ENCODE measurements around the gene DLL1.
A peak's percentile ranks its signal among the peaks of the same experiment; 100 is the strongest.

DLL1 gene

DNA sequence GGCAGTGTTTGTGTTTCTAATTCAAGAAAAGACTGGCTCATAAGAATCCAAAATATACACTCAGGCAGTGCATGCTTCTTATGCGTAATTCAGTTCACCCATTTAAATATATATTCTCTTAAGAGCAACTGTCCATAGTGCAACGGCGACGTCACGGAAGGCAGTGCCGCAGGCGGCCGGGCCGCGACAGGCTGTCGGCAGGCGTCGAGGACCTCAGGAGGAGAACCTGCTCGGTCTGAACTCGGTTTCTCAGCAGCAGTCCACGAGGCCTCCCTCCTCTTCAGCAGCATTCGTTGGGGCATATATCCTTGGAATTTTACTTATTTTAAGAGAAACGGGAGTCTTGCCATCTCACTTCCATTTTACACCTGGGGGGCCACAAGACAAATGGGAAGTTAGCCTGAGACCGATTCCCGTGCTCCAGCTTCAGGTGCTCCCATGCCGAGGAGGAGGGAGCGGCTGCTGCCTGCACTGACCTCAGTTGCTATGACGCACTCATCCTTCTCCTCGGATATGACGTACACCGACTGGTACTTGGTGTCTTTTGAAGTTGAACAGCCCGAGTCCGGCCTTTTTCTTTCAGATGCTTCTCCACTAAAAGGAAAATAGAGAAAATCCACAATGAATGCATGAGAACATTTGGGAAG is 8.2 kb downstream of the DLL1 start:
- DNase-seq: no peak

DNA sequence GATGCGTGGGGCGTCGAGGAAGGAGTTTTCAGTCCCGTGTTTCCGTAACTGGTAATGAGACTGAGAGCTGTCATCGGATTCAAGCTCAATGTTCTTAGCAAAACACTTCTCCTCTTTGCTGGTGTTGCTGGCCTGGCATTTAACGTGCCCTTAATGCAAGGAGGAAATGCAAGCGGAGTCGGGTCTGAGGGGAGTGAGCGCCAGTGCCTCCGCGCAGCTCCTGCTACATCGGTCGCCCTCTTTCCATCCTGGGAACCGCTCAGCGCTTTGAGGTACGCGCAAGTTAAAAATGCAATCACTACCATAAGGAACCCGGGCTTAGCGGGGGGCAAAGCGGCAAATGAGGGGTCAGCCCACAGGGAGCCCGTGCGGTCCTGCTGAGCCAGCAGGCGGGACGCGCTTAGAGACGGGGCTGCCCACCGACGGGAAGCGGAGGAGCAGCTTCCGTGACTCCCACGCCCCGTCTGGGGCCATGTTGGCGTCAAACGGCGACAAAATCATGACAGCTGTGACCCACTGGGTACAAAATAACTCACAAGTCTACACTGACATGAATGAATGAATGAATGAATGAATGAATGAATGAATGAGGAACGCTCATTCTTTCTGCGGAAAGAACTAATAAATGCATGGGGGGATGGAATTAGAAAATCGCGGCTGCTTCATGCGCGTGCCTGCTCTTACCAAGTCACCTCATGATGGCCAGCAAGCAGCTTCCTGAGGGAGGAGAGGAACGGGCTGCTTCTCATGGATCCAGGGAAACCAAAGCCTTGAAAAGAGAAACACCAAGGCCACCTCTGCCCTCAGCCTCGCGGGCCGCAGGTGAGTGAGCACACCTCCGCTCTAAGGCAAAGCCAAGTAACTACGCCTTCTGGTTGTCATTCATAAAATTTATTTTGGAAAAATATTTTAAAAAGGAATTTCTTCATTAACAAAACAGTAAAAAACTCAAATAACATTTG is 9.3 kb downstream of the DLL1 start:
- DNase-seq: no peak

DNA sequence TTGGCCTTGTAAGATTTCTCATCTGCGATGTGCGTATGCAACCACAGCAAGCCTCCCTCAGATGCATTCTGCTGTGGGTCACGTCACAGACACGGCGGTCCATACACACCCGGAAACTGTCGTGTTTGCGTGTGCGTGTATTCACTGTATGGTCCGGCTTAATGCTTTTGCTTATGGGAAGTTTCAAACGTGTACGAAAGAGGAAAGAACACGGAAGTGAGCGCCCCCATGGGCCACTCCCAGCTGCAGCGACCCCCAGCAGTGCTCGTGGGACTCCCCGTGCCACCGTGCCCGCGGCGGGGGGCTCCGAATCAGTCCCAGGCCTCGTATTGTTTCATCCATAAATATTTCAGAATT is 10.2 kb downstream of the DLL1 start:
- DNase-seq: no peak

DNA sequence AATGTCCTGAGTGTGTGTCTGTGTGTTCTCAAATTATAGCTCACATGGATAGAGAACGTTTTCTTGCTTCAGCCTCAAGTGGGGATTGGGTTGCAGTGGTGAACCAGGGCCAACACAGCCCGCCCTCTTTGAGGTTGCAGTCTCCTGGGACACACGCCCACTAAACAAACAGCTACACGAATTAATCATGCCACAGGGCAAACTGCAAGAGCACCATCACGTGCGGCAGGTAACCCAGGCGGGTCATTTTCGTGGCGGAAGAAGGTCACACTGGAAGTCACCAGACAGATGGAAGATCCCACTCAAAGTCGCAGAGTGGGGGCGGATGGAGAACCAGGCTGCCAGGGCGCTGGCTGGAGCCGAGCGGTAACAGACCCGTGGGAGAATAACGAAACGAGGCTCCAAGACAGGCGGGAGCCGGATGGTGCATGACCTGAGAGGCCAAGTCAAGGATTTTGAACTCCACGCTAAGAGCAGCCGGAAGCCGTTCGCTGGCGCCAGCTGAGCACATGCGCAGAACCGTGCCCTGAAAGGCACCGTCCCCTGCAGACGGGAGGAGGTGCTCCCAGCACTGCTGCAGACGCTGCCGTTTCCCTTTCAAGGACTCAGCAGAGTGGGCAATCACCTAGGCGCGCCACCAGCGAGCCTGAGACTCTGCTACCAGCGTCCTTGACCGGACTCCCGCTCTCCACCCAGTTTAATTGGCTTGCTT is 10.7 kb downstream of the DLL1 start:
- no peak for DNase-seq

DNA sequence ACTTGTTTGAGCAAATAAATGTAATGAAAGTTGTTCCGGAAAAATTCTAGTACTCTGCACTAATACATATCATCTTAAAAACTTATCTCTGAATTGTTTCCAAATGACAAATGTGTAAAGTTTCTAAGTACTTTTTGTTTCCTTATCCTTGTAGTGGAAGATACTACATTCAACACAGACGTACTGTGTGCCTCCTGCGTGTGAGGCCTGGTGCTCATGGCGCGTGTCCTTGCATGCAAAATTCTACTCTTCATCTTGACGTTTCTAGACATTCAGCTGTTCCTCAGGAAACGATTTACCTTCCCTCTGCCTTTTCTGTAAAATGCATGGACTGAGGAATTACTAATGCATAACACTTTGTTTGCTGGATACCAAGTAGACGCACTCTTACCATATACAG is 11.5 kb downstream of the DLL1 start:
- no peak for DNase-seq

DNA sequence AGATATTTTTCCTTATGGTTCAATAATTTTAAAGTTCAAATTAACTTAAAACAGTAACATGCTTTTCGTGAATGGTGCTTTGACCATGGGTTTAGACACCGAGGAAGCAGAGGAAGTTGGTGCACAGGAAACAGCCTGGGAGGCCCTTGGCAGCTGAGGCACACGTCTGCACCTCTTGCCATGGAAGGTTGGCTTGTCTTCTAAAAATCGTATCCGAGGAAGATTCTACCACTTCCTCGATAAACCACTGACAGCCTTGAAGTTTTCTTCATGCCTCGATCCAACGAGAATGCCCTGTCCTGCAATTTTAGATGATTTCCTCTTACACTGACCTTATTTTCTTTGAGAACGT is 12.2 kb downstream of the DLL1 start:
- no peak for DNase-seq

DNA sequence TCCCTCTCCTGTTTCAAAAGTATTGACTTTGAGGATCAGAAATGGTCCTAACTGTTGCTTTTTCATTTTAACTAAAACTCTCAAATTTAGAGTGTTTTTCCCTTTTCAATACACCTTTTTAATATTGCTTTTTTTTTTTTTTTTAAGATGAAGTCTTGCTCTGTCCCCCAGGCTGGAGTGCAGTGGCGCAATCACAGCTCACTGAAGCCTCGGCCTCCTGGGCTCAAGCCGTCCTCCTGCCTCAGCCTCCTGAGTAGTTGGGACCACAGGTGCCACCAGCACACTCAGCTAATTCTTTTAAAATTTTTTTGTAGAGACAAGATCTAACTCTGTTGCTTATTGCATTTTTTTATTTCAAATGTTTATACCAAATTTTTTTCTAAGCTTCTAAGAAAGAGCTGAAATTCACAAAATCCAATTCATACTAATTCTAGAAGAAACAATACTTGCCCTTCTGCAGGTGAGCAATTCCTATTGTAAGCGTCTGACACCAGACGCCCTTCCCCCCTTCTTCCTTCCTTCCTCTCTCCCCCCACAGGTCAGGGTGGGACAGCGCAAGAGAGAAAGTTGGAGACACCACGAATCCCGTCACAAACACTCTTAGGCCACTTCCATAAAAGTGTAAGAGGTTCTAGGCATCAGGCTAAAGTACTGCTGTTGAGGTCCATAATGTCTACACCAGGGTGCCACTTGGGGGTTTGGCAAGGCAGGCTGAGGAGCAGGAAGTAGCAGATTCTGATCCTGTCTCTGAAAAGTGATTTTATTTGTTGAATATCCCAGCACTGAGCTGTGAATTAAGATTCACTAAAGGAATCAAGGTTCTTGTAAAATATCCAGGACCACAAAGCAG is 12.8 kb downstream of the DLL1 start:
- DNase-seq: no peak

DNA sequence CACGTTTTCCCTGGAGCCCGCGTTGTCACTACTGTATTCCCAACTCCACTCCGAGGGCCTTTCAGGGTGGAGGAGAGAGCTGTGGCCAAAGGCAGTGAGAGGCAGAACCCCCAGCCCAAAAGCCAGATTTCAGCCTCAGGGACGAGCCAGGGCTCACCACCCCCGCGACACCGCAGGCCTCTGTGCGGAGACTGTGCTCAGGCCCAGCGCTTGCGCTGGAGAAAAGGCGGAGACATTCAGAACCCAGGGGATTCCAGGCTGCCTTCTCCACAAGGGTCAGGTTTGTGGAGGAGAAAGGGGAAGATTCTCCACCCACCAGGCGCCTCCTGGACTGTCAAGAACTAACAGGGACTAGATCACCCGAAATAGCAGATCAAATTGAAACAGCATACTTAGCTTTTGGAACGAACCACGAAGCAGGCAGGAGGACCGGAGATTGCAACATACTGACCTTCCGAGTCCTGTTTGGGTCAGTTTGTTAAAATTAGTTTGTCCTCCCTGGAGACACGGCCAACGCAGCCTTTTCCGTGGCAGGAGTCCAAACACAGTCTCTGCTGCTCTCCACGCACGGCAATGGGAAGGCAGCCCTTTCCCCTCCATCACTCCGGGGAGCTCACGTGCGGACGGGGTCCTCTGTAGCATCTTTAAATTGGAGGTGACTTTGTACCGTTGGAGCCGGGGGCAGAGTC is 14.4 kb downstream of the DLL1 start:
- DNase-seq: no peak

DNA sequence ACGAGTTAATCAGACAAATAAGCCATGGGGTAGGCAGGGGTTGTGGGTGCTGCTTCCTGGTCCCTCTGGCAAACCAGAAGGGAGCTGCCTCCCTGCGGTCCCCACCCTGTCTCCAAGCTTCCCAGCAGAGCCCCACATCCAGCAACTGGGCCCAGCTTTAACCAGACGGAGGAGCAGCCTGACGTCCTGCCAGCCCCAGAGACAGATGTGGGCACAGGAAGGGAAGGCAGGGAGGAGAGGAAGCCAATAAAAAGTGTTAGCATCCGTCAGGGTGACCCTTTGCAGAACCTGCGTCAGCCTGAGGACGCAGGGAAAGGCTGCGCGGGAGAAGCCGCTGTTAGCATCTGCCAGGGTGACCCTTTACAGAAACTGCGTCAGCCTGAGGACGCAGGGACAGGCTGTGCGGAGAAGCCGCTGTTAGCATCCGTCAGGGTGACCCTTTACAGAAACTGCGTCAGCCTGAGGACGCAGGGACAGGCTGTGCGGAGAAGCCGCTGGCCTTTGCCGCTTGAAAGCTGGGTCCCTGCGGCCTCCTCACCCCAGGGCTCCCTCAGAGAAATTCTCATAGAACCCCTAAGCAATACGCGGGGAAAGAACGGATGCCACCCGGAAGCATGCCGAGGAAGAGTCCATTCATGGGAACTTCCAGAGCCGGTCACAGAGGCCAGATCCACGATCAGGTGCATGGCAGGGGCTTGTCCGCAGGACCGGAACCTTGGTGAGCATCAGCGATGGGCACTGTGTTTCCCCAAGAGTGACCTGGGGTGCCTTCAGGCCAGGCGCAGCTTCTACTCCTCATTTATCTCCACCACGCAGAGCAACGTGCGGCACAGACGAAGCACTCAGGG is 15.9 kb downstream of the DLL1 start:
- DNase-seq: no peak

DNA sequence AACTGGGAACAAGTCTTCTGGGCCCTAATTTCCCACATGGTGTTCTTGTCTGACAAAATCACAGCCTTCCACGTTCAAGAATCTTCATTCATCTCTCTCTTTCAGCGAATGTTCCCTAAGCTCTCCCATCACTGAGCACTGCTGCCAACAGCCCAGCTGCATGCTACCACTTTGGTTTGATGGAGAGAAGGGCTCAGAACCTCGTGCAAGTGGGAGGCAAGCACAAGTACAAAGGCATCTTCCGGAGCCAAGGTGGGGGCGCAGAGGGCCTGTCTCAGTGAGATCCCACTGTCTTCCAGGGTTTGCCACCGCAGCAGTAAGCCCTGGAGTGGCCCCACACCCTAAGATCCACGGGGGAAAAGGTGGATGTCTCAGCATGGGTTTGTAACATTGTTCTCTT is 17.2 kb downstream of the DLL1 start:
- no peak for DNase-seq

DNA sequence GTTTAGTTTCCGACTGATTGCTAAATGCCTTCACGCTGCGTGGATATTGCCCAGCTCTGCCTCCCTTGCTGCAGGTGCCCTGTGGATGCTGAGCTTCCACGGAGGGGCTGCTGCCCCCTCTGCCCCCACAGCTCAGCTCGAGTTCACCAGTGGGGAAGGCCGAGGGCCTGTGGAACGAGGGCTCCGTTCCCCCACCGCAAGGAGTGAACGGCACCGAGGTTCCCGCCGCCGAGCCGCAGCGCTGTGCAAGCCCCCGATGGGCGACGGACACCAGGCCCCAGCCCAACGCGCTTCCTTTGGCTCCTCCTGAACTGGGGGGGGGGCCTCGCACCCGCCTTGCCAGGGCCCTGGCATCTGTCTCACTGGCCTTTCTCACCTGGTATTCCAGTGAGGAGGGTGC is 17.7 kb downstream of the DLL1 start:
- no peak for DNase-seq

DNA sequence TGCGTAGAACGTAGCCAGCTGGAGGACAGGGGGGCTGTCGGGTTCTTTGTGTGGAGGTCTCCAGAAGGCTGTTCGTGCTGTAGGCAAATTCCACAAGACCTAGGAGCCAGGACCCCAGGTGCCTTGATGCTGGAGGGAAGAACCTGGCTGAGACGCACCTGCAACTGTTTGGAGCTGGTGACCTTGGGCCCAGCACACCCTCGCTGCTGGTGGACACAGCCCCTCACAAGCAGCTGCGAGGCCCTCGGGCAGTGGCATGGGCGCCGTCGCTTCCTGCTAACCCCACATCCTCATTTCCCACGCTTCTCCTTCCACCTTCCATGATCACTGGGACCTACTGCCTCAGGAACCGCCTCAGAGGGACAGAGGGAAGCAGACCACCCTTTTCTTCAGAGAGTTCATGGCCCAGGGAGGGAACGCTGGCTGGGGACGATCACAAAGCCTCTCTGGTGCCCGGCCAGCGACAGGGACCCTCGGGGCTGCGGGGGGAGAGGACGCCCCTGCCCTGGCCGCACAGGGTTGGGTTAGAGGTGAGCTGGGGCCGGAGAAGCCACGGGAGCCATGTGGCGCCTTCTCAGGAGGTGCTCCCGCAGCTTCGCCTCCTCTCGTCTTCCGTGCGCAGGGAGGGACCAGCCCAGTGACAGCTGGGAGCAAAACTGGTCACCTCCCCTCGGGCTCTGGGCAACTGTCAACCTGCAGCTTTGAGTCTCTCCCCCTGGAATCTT is 18.4 kb downstream of the DLL1 start:
- DNase-seq: no peak

DNA sequence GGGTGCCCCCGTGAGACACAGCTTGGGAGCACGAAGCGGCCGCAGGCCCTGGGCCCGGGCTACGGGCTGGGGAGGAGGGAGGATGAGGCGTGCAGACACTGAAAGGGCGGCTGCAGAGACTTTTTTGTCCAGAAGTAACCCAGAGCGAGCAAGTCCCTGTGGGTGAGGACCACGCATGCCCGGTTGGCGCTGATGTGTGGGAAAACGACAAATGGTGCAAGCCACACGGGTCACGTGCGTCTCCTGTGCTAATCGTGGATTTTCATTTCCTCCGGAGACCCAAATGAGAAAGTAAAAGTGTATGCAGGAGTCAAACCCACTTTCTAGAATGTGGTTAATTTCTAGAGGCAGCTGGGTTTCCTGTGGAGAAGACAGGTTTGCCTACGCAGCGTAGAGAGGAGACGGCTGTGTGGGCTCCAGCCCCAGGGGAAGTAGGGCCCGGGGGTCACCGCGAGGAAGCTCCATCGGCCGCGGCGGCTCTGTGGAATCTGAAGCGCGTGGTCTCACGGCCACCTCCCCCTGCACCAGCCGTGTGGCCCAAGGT is 19.0 kb downstream of the DLL1 start:
- peak; percentile 55 for DNase-seq

DNA sequence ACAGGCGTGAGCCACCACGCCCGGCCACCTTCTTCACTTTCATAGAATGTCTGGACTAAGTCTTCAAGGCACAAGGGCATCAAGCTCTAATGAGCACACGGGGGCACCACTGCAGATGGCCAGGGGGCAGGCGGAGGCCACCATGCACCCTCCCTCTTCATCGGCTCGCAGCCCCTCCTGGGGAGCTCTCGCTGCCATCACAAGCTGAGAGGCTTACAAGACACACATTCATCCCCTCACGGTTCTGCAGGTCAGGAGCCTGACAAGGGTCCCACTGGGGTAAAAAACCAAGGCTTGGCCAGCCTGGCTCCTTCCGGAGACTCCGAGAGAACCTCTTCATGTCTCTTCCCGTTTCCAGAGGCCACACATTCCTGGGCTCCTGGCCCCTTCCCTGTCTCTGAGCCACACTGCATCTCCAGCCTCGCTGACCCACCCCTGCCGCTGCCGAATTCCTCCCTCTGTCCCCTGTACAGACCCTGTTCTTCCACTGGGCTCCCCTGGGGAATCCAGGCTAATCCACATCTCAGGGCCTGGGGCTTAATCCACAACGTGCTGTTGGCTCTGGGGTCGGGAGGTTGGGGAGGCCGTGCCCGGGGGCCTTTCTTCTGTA is 19.8 kb downstream of the DLL1 start:
- DNase-seq: no peak

DNA sequence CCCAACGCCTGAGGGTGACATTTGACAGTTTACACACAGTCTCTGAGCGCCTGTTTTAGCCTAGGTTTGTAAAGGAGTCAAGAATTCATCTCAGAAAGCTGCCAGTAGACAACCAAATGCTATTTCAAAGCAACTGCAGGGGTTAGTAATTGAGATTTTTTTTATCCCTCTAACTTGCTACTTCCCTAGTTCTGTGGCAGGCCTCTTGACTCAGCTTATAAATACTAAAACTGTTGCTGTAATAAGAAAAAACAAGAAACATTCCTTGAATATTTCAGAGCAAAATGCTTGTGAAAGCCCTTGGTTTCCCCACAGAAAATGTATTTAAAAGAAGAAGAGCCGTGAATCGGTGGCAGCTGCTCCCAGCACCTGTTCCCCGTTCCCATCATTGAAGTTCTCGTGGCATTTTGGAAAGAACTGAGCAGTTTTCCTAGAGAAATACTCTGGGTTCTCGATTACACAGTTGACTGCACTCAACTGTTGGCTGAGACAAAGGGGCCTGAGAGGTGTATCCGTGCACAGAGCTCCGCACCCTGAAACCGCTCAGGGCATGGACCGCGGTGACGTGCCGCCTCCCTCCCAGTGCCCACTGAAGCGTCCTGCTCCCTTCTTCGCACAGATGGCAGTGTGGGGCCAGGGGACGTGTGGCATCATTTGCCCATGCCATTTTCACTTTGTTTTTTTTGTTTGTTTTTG is 20.9 kb downstream of the DLL1 start:
- DNase-seq: no peak

DNA sequence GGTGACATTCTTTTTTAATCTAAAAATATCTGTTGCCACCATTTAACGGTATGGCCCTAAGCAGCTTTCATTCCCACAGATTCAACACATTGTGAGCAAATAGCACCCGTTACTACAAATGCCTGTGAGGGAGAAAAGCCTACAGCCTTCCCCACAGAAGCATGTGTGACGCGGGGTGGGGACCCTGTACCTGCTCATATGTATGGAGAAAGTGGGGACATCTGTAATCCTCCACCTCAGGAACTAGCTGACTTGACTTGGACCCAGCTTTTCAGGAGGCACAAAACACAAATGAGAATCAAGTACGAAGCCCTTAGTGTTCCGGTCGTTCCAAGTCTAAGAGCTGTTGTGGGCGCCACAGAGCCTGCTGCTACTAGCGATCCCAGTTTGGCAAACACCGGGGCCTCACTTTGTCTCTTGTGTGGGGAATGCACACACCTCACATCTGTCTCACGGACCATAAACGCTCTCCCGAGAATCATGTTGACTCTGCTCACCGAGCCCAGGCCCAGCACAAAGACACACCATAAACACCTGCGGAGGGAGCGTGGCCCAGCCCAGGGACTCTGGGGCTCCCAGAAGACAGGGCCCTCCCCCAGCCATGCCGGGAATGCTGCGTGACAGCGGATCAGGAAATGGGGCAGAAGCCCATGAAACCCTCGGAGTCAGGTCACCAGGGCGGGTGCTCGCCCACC is 21.6 kb downstream of the DLL1 start:
- no peak for DNase-seq

DNA sequence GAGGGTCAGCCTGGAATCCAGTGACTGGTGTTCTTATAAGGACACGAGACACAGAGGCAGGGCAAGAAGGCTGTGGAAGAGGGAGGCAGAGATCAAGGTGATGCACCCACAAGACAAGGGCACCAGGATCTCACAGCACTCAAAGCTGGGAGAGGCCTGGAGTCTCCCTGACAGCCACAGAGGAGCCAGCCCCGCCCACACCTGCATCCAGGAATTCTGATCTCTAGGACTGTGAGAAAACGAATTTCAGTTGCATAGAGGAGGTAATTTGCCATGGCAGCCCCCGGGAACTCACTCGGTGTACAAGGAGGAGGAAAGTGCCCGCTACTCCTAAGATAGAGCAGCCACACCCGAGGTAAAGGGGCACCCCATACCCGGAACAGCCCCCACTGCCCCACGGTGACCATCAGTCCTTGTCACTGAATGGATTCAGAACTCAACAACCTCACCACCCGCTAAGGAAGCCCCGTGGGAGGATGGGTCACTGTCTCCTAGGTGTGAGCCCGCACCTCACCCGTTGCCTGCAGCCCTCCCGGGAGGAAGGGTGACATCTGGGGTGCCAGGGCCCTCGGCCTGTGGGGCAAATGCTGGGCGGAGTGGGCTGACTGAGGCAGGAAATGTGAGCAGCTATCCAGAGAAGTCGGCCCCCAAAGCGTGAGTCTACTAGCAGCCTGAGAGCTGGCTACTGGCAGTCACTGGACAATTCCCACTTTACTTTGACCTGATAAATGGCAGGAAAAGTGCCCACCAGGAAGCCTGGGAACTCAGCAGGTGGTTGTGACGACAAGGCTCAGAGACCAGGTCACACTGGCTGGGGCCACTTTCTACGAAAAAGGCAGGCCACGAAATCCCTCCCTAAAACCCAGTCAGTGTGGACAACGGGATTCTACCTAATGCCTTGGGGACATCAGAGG is 22.4 kb downstream of the DLL1 start:
- no peak for DNase-seq

DNA sequence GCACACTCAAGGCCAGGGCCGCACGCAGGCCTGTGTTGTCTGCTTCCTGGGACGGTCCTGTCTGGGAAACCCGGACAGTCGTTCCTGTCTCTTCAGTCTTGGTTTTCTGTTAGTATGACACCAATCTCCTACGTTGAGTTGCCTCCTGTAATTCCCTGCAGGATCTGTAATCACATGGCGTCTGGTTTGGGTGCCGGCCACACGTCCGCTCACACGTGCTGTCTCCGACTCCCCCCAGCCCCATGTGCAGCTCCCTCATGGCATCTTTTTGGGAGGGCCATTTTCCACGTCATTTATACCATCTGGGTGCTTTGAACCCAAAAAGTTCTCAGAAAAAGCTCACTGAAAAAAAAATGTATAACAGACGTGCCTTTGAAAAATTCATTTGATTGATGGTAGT is 23.2 kb downstream of the DLL1 start:
- no peak for DNase-seq

Measured in activated CD4-positive, CD25-positive, alpha-beta regulatory T cell treated with anti-CD3 and anti-CD28 coated beads, Interleukin-2, amount 50 U/mL, for 72 hours (primary cell).